GM23338 (cell line): ENCODE results near the gene RAB27B.

Experiments
- CTCF ChIP-seq, 2 experiments: fragments of 200-600 bp in 1 of 2; sonication (generic) in 1 of 2; conservative IDR thresholded peaks; 2 replicates each; pipeline versions ENCODE4 v1.5.1 to v1.6.1; 2016 to 2017; ENCODE audit warnings: antibody characterized with exemption in 2 of 2, low read depth in 2 of 2, mild to moderate bottlenecking in 2 of 2, moderate library complexity in 1 of 2
- EZH2 ChIP-seq: fragments of 200-600 bp; sonication (generic); IDR thresholded peaks from one replicate; pipeline ENCODE4 v1.8.0; 2017; ENCODE audit warnings: antibody characterized with exemption, mild to moderate bottlenecking, low read depth; ENCODE audit not compliant: unreplicated experiment
- JUNB ChIP-seq: IDR thresholded peaks from one replicate; pipeline ENCODE4 v1.6.1; 2016; ENCODE audit warnings: antibody characterized with exemption; ENCODE audit not compliant: unreplicated experiment
- ZNF331 ChIP-seq: fragments of 250-450 bp; sonication (Bioruptor Pico); IDR thresholded peaks from 2 replicates; pipeline ENCODE4 v1.5.0; 2020; ENCODE audit warnings: low read depth, mild to moderate bottlenecking, moderate library complexity

GRCh38 chr18:54830260-54830659, 2.0 kb downstream of the RAB27B start:
- no peak for TF ChIP-seq CTCF (conservative IDR thresholded peaks at IDR 0.05; ENCODE audit: low read depth in 2 of 2)
- TF ChIP-seq ZNF331 (CRISPR knock-in tag): no peak
- no peak for TF ChIP-seq JUNB
- no peak for TF ChIP-seq EZH2
